NCI-H1930 (cell line): ENCODE measurements around the gene SAA1.
"Not testable (repeated sequence)": the region's sequence is repeated elsewhere in the genome, so short reads cannot be mapped to it uniquely, and the experiment has no call there.

Source experiments
- DNase-seq, 2 experiments: peaks; one replicate each; lab custom pipeline; 2025; lab: John Stamatoyannopoulos, UW

The SAA1 gene

DNA sequence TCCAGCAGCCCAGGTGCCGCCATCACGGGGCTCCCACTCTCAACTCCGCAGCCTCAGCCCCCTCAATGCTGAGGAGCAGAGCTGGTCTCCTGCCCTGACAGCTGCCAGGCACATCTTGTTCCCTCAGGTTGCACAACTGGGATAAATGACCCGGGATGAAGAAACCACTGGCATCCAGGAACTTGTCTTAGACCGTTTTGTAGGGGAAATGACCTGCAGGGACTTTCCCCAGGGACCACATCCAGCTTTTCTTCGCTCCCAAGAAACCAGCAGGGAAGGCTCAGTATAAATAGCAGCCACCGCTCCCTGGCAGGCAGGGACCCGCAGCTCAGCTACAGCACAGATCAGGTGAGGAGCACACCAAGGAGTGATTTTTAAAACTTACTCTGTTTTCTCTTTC, at the start of gene SAA1:
Gene SAA1 (plus strand): TSS at position 316 of the 400 bp plus-strand sequence. CDS start 624 bp downstream, outside the sequence.
- no peak for DNase-seq

- DNase-seq = no peak
Observed at GRCh38 chr11:18221274-18221876, 44.7 kb upstream of the SAA1 start.

- no peak for DNase-seq
Observed at GRCh38 chr11:18222814-18223421, 43.1 kb upstream of the SAA1 start.

DNA sequence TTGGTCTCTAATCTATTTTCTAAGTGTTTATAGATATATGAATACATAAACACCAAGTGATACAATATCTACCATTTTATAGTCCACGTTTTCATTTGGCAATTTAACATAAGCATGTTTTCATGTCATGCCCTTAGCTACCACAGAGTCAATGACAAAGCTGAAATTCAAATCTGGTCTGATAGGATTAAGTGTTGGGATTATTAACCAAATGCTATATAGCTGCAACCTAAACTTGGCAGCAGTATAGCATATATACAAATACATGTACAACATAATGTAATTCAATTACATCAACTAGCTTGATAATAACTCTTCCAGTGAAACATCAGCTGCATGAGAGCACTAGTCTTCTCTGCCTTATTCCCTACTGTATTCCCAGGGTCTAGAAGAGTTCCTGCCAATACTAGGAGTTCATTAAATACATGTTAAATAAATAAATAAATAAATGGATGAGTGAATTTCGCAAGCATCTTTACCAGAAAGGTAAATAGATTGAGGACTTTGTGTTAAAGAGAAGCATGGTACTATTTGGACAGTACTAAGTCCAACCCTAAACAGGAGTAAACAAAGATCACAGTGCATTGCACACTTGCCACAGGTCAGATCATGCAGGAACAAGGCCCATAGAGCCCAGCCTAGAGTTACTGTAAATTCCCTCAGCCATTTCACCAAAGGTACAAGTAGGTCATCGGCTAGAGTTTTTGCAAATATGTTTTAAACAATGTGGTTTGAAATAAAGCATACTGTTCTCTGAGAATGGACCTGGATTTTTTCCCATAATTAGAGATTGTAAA, 42.3 kb upstream of the SAA1 start:
- no peak for DNase-seq

DNA sequence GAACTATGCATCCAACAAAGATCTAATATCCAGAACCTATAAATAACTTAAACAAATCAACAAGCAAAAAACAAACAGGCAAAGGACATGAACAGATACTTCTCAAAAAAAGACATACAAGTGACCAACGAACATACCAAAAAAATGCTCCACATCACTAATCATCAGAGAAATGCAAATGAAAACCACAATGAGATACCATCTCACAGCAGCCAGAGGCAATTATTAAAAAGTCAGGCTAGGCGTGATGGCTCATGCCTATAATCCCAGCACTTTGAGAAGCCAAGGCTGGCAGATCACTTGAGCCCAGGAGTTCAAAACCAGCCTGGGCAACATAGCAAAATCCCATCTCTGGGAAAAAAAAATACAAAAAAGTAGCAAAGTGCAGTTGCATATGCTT, 40.2 kb upstream of the SAA1 start:
- DNase-seq = no peak

- DNase-seq = no peak
Observed at GRCh38 chr11:18229501-18229900, 36.6 kb upstream of the SAA1 start.

GRCh38 chr11:18230859-18231258, 35.2 kb upstream of the SAA1 start:
- DNase-seq = no peak

- DNase-seq = no peak
Observed at GRCh38 chr11:18233912-18234311, 32.2 kb upstream of the SAA1 start.

DNA sequence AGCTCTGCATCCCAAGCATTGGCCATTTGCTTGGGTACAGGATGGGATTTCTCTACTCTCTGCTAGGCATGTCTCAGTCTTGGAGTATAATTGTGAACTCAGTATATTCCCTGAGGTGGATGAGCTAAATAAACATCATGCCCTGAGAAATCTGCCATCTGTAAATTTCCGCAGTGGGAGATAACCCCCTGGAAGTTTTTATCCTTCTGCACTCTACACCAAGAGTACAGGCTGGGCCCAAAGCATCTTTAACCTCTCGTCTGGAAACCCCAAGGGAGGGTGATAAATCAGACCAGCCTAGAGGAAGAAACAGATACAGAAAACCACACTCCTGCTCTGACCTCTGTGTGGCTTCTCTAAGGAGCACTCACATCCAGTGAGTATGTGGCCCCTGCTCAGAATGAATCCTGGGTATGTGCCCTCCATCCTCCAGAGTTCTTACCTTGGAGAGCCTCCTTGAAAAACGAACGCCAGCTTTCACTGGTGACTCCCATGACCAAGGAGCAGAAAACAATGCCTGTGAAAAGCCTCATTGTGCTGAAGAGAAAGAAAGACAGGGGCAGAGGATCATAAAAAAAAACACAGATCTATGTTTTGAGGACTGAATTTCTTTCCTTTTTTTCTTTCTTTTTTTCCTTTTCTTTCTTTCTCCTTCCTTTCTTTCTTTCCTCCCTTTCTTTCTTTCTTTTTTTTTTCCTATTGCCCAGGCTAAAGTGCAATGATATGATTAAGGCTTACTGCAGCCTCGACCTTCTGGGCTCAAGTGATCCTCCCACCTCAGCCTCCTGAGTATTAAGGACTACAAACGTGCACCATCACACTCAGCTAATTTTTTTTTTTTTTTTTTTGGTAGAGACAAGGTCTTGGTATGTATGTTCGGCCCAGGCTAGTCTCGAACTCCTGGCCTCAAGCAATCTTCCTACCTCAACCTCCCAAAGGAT, 30.4 kb upstream of the SAA1 start:
- no peak for DNase-seq

DNA sequence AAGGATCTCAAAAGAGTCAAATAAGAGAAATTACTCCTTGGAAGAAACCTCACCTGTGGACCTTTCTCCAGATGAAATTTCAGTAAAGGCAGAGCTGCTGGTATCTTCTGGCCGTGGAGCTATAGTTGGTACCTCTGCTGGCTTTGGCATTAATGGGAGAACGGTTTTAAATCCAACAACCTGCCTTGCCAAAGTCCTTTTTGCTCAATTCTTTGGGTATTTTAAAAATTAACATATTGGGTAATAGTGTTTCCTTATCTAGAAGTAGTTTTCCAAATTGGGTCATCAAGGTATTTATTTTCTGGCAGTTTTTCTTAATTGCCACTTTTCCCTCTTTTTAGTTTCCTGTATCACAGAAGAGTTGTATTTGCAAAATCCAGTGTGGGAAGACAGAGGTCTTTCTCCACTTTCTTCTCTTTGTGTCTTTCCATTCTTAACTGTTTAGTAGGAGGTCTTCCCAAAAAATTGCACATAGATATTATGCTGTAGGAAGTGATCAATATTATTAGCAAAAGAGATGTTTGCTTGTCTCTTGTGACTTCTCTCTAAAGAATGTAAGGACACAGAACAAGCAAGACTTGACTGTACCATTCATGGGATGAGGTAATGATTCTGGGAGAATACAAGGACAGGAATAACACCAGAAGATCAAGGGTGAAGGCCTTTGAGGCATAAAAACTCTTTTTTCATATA, 29.3 kb upstream of the SAA1 start, which contains the start of gene SAA4:
Gene SAA4 (minus strand): TSS at position 139 of the 693 bp plus-strand sequence. CDS start 876 bp downstream, outside the sequence.
- DNase-seq = no peak

GRCh38 chr11:18239655-18240054, 26.4 kb upstream of the SAA1 start:
- peak in 1 of 2 experiments; percentile 17 for DNase-seq

DNA sequence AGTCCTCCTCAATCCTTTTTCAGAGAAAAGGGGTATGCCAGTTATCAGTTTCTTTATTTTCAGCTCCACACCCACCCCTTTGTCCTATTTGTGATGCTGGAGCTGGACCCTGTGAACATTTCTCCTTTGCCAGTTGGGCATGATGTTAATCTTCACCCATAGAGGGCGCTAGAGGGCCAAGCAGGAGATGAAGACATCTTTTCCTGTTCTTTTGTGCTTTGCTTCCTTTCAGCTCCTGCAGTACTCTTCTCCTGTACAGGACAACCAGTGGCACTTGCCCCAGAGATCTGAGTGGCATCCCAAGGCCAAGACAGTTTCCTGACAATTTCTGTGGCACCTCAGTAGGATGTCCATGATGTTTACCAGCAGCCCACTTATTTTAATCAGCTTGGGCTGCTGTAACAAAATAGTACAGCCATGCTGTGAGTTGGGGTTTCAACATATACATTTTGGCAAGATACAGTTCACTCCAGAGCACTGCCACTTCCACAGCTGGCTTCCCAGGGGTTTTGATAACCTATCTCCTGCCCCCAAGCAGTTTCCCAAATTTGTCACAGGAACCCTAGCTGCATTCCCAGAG, 22.2 kb upstream of the SAA1 start:
- peak; percentile 29 to 47 for DNase-seq

DNA sequence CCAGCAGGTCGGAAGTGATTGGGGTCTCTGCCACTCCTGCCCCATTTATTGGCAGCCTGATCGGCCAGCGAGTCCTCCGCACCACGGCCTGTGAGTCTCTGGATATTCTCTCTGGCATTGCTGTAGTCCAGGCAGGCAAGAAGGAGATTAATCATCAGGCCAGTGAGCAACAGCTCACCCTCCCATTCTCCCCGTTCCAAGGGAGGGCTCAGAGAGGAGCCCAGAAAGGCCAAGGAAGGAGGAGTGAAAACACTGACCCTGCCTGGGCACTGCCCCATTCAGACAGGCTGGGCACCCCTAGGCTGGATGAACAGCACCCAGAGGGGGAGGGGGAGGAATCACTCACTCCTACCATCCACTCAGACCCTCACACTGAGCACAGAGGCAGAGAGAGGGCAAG, 20.7 kb upstream of the SAA1 start:
- DNase-seq = no peak

DNA sequence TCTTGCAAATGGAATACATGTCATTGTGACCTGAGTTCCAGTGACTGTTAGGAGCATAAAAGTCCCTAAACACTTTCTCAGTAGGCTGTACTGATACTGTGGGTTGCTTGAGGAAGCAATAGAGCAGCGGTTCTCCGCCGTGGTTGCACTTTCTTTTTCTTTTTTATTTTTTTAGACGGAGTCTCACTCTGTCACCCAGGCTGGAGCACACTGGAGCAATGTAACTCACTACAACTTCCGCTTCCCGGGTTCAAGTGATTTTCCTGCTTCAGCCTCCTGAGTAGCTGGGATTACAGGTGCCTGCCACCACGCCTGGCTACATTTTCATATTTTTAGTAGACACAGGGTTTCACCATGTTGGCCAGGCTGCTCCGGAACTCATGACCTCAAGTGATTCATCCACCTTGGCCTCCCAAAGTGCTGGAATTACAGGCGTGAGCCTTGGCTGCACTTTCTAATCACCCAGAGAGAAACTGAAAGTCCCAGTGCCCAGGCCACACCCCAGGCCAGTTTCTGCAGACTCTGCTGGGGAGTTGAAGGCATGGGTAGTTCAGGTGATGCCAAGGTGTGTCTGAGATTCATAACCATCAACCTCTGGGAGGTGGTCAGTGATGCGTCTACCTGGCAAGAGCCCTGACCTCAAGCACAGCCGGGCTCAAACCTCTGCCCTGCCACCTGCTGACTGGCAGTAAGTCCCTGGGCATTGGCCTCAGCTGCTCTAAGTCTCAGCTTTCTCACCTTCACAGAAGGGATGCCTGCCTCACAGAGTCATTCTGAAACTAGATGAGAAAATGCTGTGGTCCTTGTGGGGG, 19.5 kb upstream of the SAA1 start:
- not testable (repeated sequence) for DNase-seq

- DNase-seq = not testable (repeated sequence)
Observed at GRCh38 chr11:18247191-18247581, 18.9 kb upstream of the SAA1 start.

- DNase-seq = no peak
Observed at GRCh38 chr11:18248561-18248960, 17.5 kb upstream of the SAA1 start, which contains the start of gene SAA2. Gene SAA2 (minus strand): TSS chr11:18248668. CDS start chr11:18248011, 657 bp downstream.

DNA sequence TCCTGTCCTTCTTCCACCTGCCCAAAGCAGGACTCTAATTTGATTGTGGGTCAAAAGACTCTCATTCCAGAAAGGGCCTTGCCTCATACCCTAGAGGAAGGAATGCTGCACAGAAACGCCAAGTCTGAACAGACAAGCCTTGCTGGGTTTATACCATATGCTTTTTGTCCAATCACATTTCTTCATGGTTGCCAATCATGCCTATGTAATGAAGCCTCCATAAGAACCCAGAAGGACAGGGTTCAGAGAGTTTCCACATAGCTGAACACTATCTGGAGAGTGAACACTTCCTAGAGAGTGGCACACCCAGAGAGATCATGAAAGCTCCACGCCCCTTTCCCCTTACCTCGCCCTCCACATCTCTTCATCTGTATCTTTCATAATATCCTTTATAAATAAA, 12.8 kb upstream of the SAA1 start:
- no peak for DNase-seq

DNA sequence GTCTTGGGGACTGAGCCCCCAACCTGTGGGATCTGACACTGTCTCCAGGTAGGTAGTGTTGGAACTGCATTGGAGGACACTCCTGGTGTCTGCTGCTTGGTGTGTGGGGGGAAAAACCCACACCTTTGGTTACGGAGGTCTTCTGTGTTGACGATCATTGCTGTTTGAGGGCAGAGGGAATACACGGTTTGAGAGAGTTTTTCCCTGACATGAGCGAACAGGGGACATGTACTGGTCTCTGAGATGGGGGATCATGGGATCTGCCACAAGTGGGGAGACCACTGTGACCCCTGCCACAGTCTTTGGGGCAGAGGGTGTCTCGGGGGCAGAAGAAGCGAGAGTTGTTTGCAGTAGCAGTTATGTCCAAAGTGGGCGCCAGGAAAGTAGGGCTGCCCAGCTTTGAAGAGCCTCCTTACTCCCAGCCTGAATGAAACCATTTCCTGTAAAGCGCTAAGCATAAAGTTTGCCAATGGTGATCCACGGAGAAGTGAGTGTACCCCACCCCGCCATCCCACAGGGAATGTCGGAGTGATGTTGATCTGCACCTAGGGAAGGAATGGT, 12.2 kb upstream of the SAA1 start:
- DNase-seq = no peak

- no peak for DNase-seq
Observed at GRCh38 chr11:18254781-18255361, 11.2 kb upstream of the SAA1 start.
